Measurements from ENCODE around the gene TRPM2. TPM values are rescaled to one million over a fixed set of nuclear protein-coding genes. Genes with fewer than 3 reads are reported as not detected.

The TRPM2 gene
- total RNA-seq, 4 donors from 2014 or later: 1.1 to 27.2 (median 3.3) TPM

- H3K36me3 ChIP-seq: peaks cover 0 to 94% (median 0%) of the 10 kb centered on the region in 3 donors
- no peak for TF ChIP-seq POLR2A (IDR thresholded peaks at IDR 0.05)
- TF ChIP-seq, protein P1, sequence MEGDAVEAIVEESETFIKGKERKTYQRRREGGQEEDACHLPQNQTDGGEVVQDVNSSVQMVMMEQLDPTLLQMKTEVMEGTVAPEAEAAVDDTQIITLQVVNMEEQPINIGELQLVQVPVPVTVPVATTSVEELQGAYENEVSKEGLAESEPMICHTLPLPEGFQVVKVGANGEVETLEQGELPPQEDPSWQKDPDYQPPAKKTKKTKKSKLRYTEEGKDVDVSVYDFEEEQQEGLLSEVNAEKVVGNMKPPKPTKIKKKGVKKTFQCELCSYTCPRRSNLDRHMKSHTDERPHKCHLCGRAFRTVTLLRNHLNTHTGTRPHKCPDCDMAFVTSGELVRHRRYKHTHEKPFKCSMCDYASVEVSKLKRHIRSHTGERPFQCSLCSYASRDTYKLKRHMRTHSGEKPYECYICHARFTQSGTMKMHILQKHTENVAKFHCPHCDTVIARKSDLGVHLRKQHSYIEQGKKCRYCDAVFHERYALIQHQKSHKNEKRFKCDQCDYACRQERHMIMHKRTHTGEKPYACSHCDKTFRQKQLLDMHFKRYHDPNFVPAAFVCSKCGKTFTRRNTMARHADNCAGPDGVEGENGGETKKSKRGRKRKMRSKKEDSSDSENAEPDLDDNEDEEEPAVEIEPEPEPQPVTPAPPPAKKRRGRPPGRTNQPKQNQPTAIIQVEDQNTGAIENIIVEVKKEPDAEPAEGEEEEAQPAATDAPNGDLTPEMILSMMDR (IDR thresholded peaks at IDR 0.05): no peak
- no peak overlapping the region for H3K27ac ChIP-seq
- H3K4me1 ChIP-seq: no peaks in the 10 kb centered on the region
- H3K9me3 ChIP-seq: no peaks in the 10 kb centered on the region
- no peak overlapping the region for H3K4me3 ChIP-seq
- DNase-seq: no peak
- no peaks in the 10 kb centered on the region for H3K27me3 ChIP-seq
Measured at GRCh38 chr21:44323591-44323990, 29.8 kb upstream of the TRPM2 start.

GRCh38 chr21:44324106-44324853, 29.1 kb upstream of the TRPM2 start:
- Histone ChIP-seq H3K36me3 (peaks cover 0 to 87% (median 0%) of the 10 kb centered on the region in 3 donors), H3K4me3 (no peak overlapping the region), H3K4me1 (no peaks in the 10 kb centered on the region), H3K9me3 (no peaks in the 10 kb centered on the region), H3K27me3 (no peaks in the 10 kb centered on the region), H3K27ac (no peak overlapping the region)
- TF ChIP-seq, protein P1 (IDR thresholded peaks at IDR 0.05): no peak
- TF ChIP-seq POLR2A (IDR thresholded peaks at IDR 0.05): no peak
- DNase-seq: no peak

- Histone ChIP-seq H3K4me1 (no peaks in the 10 kb centered on the region), H3K9me3 (no peaks in the 10 kb centered on the region), H3K36me3 (peaks cover 0 to 82% (median 0%) of the 10 kb centered on the region in 3 donors), H3K27me3 (no peaks in the 10 kb centered on the region), H3K4me3 (no peak overlapping the region), H3K27ac (no peak overlapping the region)
- no peak for TF ChIP-seq POLR2A (IDR thresholded peaks at IDR 0.05)
- TF ChIP-seq, protein P1 (IDR thresholded peaks at IDR 0.05): no peak
- DNase-seq: no peak
Measured at GRCh38 chr21:44324854-44325107, 28.6 kb upstream of the TRPM2 start.

DNA sequence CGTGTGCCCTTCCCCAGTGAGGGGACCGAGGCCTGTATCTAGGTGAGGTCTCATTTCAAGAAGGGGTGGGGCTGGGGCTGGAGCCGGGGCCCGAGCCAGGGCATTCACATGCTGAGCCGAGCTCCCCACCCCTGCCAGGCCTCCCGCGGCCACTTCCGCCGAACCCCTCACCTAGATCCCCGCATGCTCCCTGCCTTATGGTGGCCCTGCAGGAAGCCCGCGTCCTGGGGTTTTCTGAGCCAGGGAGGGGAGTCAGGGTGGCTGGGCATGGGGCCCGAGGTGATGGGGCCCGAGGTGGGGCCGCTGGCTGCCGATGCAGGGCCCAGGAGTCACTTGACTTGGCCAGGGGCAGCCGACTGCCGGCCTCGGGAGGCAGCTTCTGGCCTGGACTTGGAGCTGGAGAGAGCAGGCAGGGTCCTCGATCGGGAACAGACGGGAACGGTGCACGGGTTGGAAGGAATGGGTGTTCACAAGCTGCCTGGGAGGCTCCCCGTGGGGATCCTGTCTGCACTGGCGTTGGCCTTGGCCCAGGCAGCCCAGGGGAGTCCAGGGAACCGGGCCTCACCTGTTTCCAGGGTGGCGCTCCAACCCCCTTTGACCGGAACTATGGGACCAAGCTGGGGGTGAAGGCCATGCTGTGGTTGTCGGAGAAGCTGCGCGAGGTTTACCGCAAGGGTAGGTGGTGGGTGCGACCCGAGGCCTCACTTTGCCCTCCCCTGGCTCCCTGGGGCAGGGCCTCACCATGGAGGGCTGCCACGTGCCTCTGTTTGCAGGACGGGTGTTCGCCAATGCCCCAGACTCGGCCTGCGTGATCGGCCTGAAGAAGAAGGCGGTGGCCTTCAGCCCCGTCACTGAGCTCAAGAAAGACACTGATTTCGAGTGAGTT, 27.8 kb upstream of the TRPM2 start:
- Histone ChIP-seq H3K9me3 (no peaks in the 10 kb centered on the region), H3K4me1 (no peaks in the 10 kb centered on the region), H3K4me3 (no peak overlapping the region), H3K27ac (no peak overlapping the region), H3K27me3 (no peaks in the 10 kb centered on the region), H3K36me3 (peaks cover 0 to 73% (median 0%) of the 10 kb centered on the region in 3 donors)
- no peak for DNase-seq
- TF ChIP-seq, protein P1 (IDR thresholded peaks at IDR 0.05): no peak
- TF ChIP-seq POLR2A (IDR thresholded peaks at IDR 0.05): no peak

GRCh38 chr21:44326272-44326647, 27.2 kb upstream of the TRPM2 start:
- peaks cover 0 to 71% (median 0%) of the 10 kb centered on the region in 3 donors for H3K36me3 ChIP-seq
- H3K9me3 ChIP-seq: no peaks in the 10 kb centered on the region
- no peak for DNase-seq
- no peak overlapping the region for H3K27ac ChIP-seq
- no peaks in the 10 kb centered on the region for H3K4me1 ChIP-seq
- no peak for TF ChIP-seq POLR2A (IDR thresholded peaks at IDR 0.05)
- TF ChIP-seq, protein P1 (IDR thresholded peaks at IDR 0.05): no peak
- no peak overlapping the region for H3K4me3 ChIP-seq
- no peaks in the 10 kb centered on the region for H3K27me3 ChIP-seq

Measured in Peyer's patch (tissue), 4 donors.